Ovary (tissue), 3 donors: Measurements from ENCODE around the gene CACNG5.

ENCODE experiments used
- CTCF ChIP-seq, 3 donors: fragments of 450-650 bp in 2 of 3; fragments of 200-600 bp in 1 of 3; IDR thresholded peaks; one replicate each; pipeline versions ENCODE4 v1.5.1 to v1.8.0; 2016 to 2022; ENCODE audit warnings: antibody characterized with exemption in 3 of 3, mild to moderate bottlenecking in 1 of 3
- EP300 ChIP-seq: sonication (generic); formaldehyde crosslinking; IDR thresholded peaks from one replicate; pipeline ENCODE4 v1.6.1; 2017; ENCODE audit warnings: antibody characterized with exemption
- POLR2A ChIP-seq: fragments of 450-650 bp; IDR thresholded peaks from one replicate; pipeline ENCODE4 v1.6.1; 2017; ENCODE audit warnings: antibody characterized with exemption, mild to moderate bottlenecking, moderate library complexity
- donor health status: DM: no; HTN: no; CAD: no.

- TF ChIP-seq CTCF (IDR thresholded peaks at IDR 0.05) (no peak), POLR2A (no peak), EP300 (no peak)
Measured at GRCh38 chr17:66858226-66859083, 23.5 kb downstream of the CACNG5 start.
